B cell (primary cell): ENCODE results near the gene GLRX5.

Experiments
- EZH2 ChIP-seq: IDR thresholded peaks from 2 replicates; pipeline ENCODE4 v1.6.1; 2012; ENCODE audit warnings: borderline replicate concordance, low read depth, mild to moderate bottlenecking, moderate library complexity, low read length; ENCODE audit not compliant: insufficient read depth, poor library complexity, severe bottlenecking
- TF ChIP-seq, protein P1 (sequence below): fragments of 200-600 bp; IDR thresholded peaks from one replicate; pipeline ENCODE4 v1.8.0; 2022; ENCODE audit warnings: antibody characterized with exemption, mild to moderate bottlenecking

DNA sequence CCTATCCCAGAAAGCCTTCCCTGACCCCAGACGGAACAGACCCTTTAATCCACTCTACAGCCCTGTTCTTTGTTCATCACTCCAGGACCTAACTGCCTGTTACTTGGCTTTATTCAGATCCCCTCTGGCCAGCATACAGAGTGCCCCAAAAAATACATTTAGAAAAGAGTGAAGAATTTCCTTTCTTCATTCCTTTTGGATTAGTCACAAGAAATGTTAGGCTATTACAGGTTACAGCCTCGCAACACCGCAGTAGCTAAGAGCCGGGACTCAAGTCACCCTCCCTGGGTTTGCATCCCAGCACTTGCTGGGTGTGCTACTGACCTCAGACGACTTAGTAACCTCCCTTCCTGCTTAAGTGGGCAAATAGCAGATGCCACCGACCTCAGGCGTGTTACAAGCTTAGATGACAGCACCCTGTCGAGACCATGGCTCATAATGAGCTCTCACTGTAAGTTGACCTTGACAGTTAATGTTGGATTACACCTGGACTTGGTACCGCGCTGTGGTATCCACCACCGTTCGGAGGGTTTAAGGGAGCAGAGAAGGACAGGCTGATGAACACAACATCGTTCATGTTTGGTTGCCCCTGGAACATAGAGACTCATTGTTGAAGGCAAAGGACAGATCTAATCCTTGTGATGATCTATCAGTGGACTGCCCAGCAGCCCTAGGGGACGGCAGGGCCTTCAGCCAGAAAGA is 12.9 kb downstream of the GLRX5 start:
- TF ChIP-seq, protein P1, sequence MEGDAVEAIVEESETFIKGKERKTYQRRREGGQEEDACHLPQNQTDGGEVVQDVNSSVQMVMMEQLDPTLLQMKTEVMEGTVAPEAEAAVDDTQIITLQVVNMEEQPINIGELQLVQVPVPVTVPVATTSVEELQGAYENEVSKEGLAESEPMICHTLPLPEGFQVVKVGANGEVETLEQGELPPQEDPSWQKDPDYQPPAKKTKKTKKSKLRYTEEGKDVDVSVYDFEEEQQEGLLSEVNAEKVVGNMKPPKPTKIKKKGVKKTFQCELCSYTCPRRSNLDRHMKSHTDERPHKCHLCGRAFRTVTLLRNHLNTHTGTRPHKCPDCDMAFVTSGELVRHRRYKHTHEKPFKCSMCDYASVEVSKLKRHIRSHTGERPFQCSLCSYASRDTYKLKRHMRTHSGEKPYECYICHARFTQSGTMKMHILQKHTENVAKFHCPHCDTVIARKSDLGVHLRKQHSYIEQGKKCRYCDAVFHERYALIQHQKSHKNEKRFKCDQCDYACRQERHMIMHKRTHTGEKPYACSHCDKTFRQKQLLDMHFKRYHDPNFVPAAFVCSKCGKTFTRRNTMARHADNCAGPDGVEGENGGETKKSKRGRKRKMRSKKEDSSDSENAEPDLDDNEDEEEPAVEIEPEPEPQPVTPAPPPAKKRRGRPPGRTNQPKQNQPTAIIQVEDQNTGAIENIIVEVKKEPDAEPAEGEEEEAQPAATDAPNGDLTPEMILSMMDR, result no peak
- no peak for TF ChIP-seq EZH2
